Mammary microvascular endothelial cell (primary cell): Measurements from ENCODE around the gene NFYB. TPM values are rescaled to one million over a fixed set of nuclear protein-coding genes. Genes with fewer than 3 reads are reported as not detected.

Source experiments
- total RNA-seq: library from RNA; depleted of rRNA; stranded (reverse); fragments of >200 nt; gene quantifications from 2 replicates; pipeline ENCODE4 v1.2.3, GENCODE V29; 2015

NFYB gene
- total RNA-seq, result 11.4 and 12.1 TPM in 2 replicates

GRCh38 chr12:104137902-104138796, at the start of gene NFYB:
TSS of gene NFYB (minus strand) at chr12:104138210. CDS start at chr12:104135453, 2,757 bp downstream.

Other genes starting within 250 kb of the NFYB start
- 664 and 669 TPM in 2 replicates for gene HSP90B1, start 207.8 kb downstream of the NFYB start, total RNA-seq
- gene TDG, start 172.3 kb downstream of the NFYB start, total RNA-seq, result 25.4 and 27.9 TPM in 2 replicates
- gene GLT8D2, start 88.0 kb downstream of the NFYB start, total RNA-seq, result 0.84 and 1.5 TPM in 2 replicates
- gene HCFC2, start 73.7 kb downstream of the NFYB start, total RNA-seq, result 8.3 and 12.9 TPM in 2 replicates
- gene TXNRD1, start 77.6 kb upstream of the NFYB start, total RNA-seq, result 856 and 899 TPM in 2 replicates
- 4.2 and 5.4 TPM in 2 replicates for gene EID3, start 165.5 kb upstream of the NFYB start, total RNA-seq